SU-DHL-6 (cell line): ENCODE results near the gene COG1.

Experiments used
- H2AFZ ChIP-seq: fragments of 200-600 bp; sonication (generic); 2 replicates; pipeline ENCODE4 v1.6.1; 2014; ENCODE audit warnings: low read depth, mild to moderate bottlenecking, moderate library complexity, mixed read lengths, antibody characterized with exemption, low read length; ENCODE audit not compliant: severe bottlenecking
- H3F3A ChIP-seq: fragments of 200-600 bp; shearing (Covaris generic); 2 replicates; pipeline ENCODE4 v1.6.0; 2016; ENCODE audit warnings: antibody characterized with exemption, mild to moderate bottlenecking; ENCODE audit not compliant: insufficient read depth
- H3K27ac ChIP-seq: fragments of 200-600 bp; sonication (generic); 2 replicates; pipeline ENCODE4 v1.5.1; 2016; ENCODE audit warnings: low read depth, mild to moderate bottlenecking, low read length, moderate library complexity, mixed read lengths
- H3K27me3 ChIP-seq: fragments of 200-600 bp; sonication (generic), shearing (Covaris generic); 2 replicates; pipeline ENCODE4 v1.6.0; 2014; ENCODE audit warnings: mild to moderate bottlenecking, low read length
- H3K36me3 ChIP-seq: fragments of 200-600 bp; sonication (generic); 2 replicates; pipeline ENCODE4 v1.6.1; 2014; ENCODE audit warnings: mild to moderate bottlenecking, low read length, mixed read lengths
- H3K4me2 ChIP-seq: fragments of 300-600, 200-600 bp; shearing (Covaris generic), sonication (generic); 2 replicates; pipeline ENCODE4 v1.6.0; 2014; ENCODE audit warnings: low read length, low read depth, mild to moderate bottlenecking; ENCODE audit not compliant: poor library complexity, severe bottlenecking
- H3K4me3 ChIP-seq: fragments of 200-600 bp; sonication (generic); 2 replicates; pipeline ENCODE4 v1.5.1; 2014; ENCODE audit warnings: antibody characterized with exemption, low read length, mild to moderate bottlenecking, mixed read lengths; ENCODE audit not compliant: insufficient read depth, poor library complexity, severe bottlenecking
- H3K79me2 ChIP-seq: fragments of 200-600 bp; sonication (generic); 2 replicates; pipeline ENCODE4 v1.6.1; 2014; ENCODE audit warnings: mild to moderate bottlenecking, low read length, moderate library complexity; ENCODE audit not compliant: insufficient read depth
- H3K9ac ChIP-seq: fragments of 200-600 bp; sonication (generic); 2 replicates; pipeline ENCODE4 v1.7.0; 2014; ENCODE audit warnings: mild to moderate bottlenecking, low read length
- H3K9me2 ChIP-seq: fragments of 200-600 bp; sonication (generic); replicated peaks from 2 replicates; pipeline ENCODE4 v1.6.1; 2014; ENCODE audit warnings: low read length; ENCODE audit not compliant: insufficient read depth
- H3K9me3 ChIP-seq: fragments of 200-600 bp; sonication (generic); 2 replicates; pipeline ENCODE4 v1.6.1; 2014; ENCODE audit warnings: low read length, mixed read lengths; ENCODE audit not compliant: insufficient read depth
- H4K20me1 ChIP-seq: fragments of 200-600 bp; sonication (generic); 2 replicates; pipeline ENCODE4 v1.6.1; 2014; ENCODE audit warnings: low read depth, mild to moderate bottlenecking, antibody characterized with exemption, low read length, moderate library complexity, mixed read lengths
- CTCF ChIP-seq: fragments of 200-600 bp; sonication (generic); IDR thresholded peaks from one replicate; pipeline ENCODE4 v1.5.1; 2017; ENCODE audit warnings: antibody characterized with exemption, mild to moderate bottlenecking, low read length, moderate library complexity; ENCODE audit not compliant: insufficient read depth, poor library complexity, severe bottlenecking
- EZH2phosphoT487 ChIP-seq: fragments of 200-600 bp; sonication (generic), shearing (Covaris generic); conservative IDR thresholded peaks from 2 replicates; pipeline ENCODE4 v1.6.1; 2018; ENCODE audit warnings: mild to moderate bottlenecking, antibody characterized with exemption, low read length, moderate library complexity, mixed read lengths

Gene COG1

GRCh38 chr17:73168667-73169066 lies 24.2 kb upstream of the COG1 start:
- no peaks in the 10 kb centered on the region for H3K36me3 ChIP-seq
- no peak overlapping the region for H2AFZ ChIP-seq
- no peaks in the 10 kb centered on the region for H3K9me2 ChIP-seq
- no peaks in the 10 kb centered on the region for H3F3A ChIP-seq
- H3K27ac ChIP-seq = no peak overlapping the region
- H3K9ac ChIP-seq = no peak overlapping the region
- no peaks in the 10 kb centered on the region for H3K9me3 ChIP-seq
- H3K27me3 ChIP-seq = no peaks in the 10 kb centered on the region
- TF ChIP-seq EZH2phosphoT487 (no peak), CTCF (no peak)
- H3K4me2 ChIP-seq = no peak overlapping the region
- H4K20me1 ChIP-seq = no peaks in the 10 kb centered on the region
- no peaks in the 10 kb centered on the region for H3K79me2 ChIP-seq
- H3K4me3 ChIP-seq = no peak overlapping the region

- Histone ChIP-seq H3K36me3 (no peaks in the 10 kb centered on the region), H3K27me3 (no peaks in the 10 kb centered on the region), H3K4me2 (no peak overlapping the region), H3K79me2 (no peaks in the 10 kb centered on the region), H3K9me3 (no peaks in the 10 kb centered on the region), H3K4me3 (no peak overlapping the region), H3K9ac (no peak overlapping the region), H3F3A (no peaks in the 10 kb centered on the region), H3K9me2 (no peaks in the 10 kb centered on the region), H2AFZ (no peak overlapping the region), H3K27ac (no peak overlapping the region), H4K20me1 (no peaks in the 10 kb centered on the region)
- TF ChIP-seq CTCF (no peak), EZH2phosphoT487 (no peak)
Observed at GRCh38 chr17:73170324-73170723, 22.5 kb upstream of the COG1 start.

GRCh38 chr17:73172252-73172651 lies 20.6 kb upstream of the COG1 start:
- no peaks in the 10 kb centered on the region for H3F3A ChIP-seq
- H4K20me1 ChIP-seq = no peaks in the 10 kb centered on the region
- no peak overlapping the region for H3K4me2 ChIP-seq
- H3K9me2 ChIP-seq = no peaks in the 10 kb centered on the region
- TF ChIP-seq CTCF = no peak
- TF ChIP-seq EZH2phosphoT487 = no peak
- no peak overlapping the region for H3K27ac ChIP-seq
- H3K27me3 ChIP-seq = no peaks in the 10 kb centered on the region
- H2AFZ ChIP-seq = no peak overlapping the region
- no peaks in the 10 kb centered on the region for H3K36me3 ChIP-seq
- H3K9me3 ChIP-seq = no peaks in the 10 kb centered on the region
- no peaks in the 10 kb centered on the region for H3K79me2 ChIP-seq
- no peak overlapping the region for H3K9ac ChIP-seq
- H3K4me3 ChIP-seq = no peak overlapping the region

- no peak overlapping the region for H3K4me3 ChIP-seq
- no peak overlapping the region for H3K27ac ChIP-seq
- H2AFZ ChIP-seq = no peak overlapping the region
- no peaks in the 10 kb centered on the region for H3K9me3 ChIP-seq
- H3K4me2 ChIP-seq = no peak overlapping the region
- TF ChIP-seq CTCF = no peak
- TF ChIP-seq EZH2phosphoT487 = no peak
- H3K36me3 ChIP-seq = no peaks in the 10 kb centered on the region
- H3K27me3 ChIP-seq = no peaks in the 10 kb centered on the region
- no peaks in the 10 kb centered on the region for H3F3A ChIP-seq
- H3K9me2 ChIP-seq = no peaks in the 10 kb centered on the region
- no peak overlapping the region for H3K9ac ChIP-seq
- H4K20me1 ChIP-seq = no peaks in the 10 kb centered on the region
- no peaks in the 10 kb centered on the region for H3K79me2 ChIP-seq
Observed at GRCh38 chr17:73174126-73174525, 18.7 kb upstream of the COG1 start.
